Choroid plexus epithelial cell (primary cell): ENCODE measurements around the gene TMEM255B.
"Not testable (repeated sequence)": the region's sequence is repeated elsewhere in the genome, so short reads cannot be mapped to it uniquely, and the experiment has no call there.

ENCODE experiments used
- DNase-seq: peaks from one replicate; pipeline ENCODE4 v3.0.0-alpha.2; 2010; ENCODE audit warnings: low read depth
- H3K4me3 ChIP-seq: 2 replicates; pipeline ENCODE4 v1.5.1; 2011; ENCODE audit warnings: low read depth, mild to moderate bottlenecking, control low read depth, low read length, moderate library complexity
- CTCF ChIP-seq: conservative IDR thresholded peaks from 2 replicates; pipeline ENCODE4 v1.5.1; 2011; ENCODE audit warnings: low read depth, mild to moderate bottlenecking, control low read depth, inconsistent platforms, low read length, moderate library complexity

The TMEM255B gene

GRCh38 chr13:113742000-113742441 lies 17.0 kb upstream of the TMEM255B start:
- peak; percentile 56 for DNase-seq
- peak; percentile 36 for TF ChIP-seq CTCF
- H3K4me3 ChIP-seq = no peak overlapping the region

DNA sequence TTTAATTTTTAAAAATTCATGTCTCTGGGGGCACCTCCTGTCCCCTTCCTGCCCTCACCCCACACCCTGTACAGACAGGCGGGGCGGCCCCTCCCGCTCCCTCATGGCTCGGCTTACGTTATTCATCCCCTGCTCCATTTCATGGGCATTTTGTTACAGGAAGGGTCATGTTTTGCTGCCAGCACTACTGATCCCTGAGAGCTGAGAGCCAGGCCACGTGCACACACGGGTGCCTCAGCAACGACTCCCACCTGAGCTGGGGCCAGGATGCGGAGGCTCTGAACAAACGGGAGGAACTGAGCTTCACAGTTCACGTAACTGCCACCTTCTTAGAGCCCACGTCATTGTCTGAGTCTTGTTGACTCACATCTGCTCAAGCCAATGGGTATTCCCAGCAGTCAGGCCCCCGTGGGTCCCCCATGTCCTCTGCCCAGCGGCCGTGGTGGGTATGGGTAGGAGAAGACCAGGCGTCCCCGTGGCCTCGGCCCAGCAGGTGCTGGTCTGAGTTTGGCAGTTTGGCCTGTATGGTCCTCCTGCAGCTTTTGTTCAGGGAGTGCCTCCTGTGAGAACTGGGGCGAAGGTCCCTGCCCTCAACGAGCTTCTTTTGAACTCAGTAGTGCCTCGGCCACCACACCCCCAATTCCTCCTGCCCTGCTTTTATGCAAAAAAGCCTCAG lies 16.4 kb upstream of the TMEM255B start:
- H3K4me3 ChIP-seq = no peak overlapping the region
- no peak for DNase-seq
- no peak for TF ChIP-seq CTCF

DNA sequence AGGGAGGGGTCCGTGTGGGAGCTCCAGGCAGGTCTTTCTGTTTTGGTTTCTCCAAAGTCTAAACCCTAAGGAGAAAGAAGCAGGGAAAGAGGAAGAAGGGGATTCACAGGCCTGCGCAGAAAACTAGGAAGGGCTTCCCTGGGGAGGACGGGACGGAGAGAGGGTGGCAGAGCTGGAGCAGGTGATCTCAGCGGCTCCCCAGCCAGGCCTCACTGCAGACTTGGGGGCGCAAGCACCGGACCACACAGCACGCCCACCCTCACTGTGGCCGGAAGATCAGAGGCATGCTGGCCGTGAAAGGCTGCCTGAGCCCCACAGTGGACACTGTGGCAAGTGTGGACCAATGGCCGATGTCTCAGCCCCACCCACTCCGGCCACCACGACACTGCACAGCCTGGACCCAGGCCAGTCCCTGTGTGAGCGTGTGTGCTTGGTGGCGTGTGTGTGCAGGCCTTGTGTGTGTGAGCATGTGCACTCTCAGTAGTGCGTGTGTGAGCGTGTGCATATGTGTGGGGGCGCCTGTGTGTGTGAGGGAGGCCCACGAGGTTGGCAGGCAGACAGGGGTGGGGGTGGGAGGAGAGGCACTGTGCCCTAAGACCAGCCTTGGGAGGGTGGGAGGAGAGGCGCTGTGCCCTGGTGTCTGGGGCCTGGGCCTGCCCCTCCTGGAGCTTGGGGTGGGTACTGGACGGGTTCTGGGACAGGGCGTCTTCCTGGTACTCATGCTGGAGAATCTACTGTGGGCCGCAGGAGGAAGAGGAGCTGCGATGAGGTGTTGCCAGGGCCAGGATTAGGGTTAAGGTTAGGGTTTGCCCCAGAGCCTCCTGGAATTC lies 15.4 kb upstream of the TMEM255B start:
- DNase-seq = no peak
- TF ChIP-seq CTCF = no peak
- no peak overlapping the region for H3K4me3 ChIP-seq

GRCh38 chr13:113744197-113745000 lies 14.6 kb upstream of the TMEM255B start:
- TF ChIP-seq CTCF = no peak
- no peak overlapping the region for H3K4me3 ChIP-seq
- DNase-seq = no peak

DNA sequence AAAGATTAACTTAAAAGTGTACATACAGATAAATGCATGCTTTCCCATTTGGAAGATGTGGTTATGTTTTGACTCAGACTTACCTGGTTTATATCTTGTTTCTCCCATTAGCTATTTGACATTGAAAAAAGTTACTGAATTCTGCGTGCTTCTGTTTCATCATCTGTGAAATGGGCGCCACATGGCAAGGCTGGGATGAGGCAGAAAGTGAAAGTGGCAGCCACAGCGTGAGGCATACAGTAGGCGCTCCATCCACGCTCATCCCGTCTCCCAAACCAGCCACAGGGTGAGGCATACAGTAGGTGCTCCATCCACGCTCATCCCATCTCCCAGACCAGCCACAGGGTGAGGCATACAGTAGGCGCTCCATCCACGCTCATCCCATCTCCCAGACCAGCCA lies 14.0 kb upstream of the TMEM255B start:
- no peak overlapping the region for H3K4me3 ChIP-seq
- no peak for DNase-seq
- no peak for TF ChIP-seq CTCF

DNA sequence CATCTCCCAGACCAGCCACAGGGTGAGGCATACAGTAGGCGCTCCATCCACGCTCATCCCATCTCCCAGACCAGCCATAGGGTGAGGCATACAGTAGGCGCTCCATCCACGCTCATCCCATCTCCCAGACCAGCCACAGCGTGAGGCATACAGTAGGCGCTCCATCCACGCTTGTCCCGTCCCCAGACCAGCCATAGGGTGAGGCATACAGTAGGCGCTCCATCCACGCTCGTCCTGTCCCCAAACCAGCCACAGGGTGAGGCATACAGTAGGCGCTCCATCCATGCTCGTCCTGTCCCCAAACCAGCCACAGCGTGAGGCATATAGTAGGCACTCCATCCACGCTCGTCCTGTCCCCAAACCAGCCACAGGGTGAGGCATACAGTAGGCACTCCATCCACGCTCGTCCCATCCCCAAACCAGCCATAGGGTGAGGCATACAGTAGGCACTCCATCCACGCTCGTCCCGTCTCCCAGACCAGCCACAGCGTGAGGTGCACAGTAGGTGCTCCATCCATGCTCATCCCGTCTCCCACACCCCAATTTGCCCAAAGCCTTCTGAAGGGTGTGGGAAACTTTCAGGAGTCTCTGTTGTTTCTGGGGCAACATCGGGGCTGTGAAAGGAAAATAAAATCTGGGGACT lies 13.4 kb upstream of the TMEM255B start:
- DNase-seq = not testable (repeated sequence)

DNA sequence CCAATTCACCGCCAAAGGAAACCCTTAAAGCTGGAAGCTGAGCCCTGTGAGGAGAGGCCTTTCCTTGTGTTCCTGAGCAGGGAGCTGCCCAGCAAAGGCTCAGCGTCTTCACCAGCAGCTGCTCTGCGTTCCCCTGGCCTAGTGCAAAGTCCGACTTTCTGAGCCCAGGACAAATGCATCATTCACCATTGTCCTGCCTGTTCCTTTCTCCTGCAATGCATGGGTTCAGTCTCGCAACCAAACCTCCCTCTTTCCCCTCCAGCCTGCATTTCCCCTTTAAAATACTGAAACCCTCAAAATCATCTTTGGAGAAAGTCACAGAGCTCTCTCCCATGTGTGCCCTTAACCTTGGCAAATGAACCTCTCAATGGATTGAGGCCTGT lies 12.9 kb upstream of the TMEM255B start:
- no peak for TF ChIP-seq CTCF
- no peak for DNase-seq
- H3K4me3 ChIP-seq = no peak overlapping the region

More for the DNA sequence above, 13.4 kb upstream of the TMEM255B start:
- not testable (repeated sequence) for H3K4me3 ChIP-seq
